Measurements from ENCODE around the gene AUTS2.

Gene AUTS2

DNA sequence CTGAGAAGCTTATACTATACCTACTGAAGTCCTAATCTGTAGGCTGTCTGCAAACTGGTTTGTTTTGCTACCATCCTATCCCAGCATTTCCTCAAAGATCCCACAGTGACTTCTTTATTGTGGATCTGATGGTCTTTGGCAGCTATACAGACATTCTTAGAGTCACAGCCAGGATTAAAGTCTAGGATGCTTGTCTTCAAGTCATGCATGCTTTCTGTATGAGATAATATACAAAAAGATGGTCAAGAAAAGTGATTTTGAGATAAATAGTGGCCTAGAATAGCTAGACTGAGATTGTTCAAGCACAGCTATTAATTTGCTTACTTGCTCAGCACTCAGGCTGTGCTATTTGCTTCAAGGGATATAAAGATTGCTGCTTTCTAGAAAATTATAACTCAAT, 454.4 kb downstream of the AUTS2 start:
- Histone ChIP-seq H3K36me3 (ENCODE audit: control insufficient read depth in 1 of 2, insufficient read depth in 2 of 2, low read length in 2 of 2) (no peaks in the 10 kb centered on the region), H3K4me3 (ENCODE audit: low read depth in 1 of 2, low read length in 2 of 2) (no peak overlapping the region), H3K9ac (ENCODE audit: low read depth in 1 of 2, low read length in 2 of 2) (no peak overlapping the region), H3K9me3 (ENCODE audit: control insufficient read depth in 1 of 2, low read length in 2 of 2) (no peaks in the 10 kb centered on the region), H3K4me1 (ENCODE audit: control insufficient read depth in 1 of 2, insufficient read depth in 2 of 2, low read length in 2 of 2) (no peaks in the 10 kb centered on the region), H3K27me3 (ENCODE audit: control insufficient read depth in 1 of 2, insufficient read depth in 2 of 2, low read length in 2 of 2) (no peaks in the 10 kb centered on the region), H3K27ac (ENCODE audit: low read depth, low read length) (no peak overlapping the region)

DNA sequence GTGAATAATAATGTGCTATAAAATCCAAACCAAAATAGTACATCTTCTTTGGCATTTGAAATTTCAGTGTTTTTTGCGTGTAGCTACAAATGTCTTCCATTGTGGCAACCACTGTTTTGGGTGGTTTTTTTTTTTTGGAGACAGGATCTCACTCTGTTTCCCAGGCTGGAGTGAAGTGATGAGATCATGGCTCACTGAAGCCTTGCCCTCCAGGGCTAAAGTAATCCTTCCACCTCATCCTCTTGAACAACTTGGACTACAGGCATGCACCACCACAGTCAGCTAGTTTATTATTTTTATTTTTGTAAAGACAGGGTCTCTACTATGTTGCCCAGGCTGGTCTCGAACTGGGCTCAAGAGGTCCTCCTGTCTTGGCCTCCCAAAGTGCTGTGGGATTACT, 455.1 kb downstream of the AUTS2 start:
- no peaks in the 10 kb centered on the region for H3K27me3 ChIP-seq (ENCODE audit: control insufficient read depth in 1 of 2, insufficient read depth in 2 of 2, low read length in 2 of 2)

GRCh38 chr7:70053989-70054388, 455.7 kb downstream of the AUTS2 start:
- Histone ChIP-seq H3K27ac (ENCODE audit: low read depth, low read length) (no peak overlapping the region), H3K4me1 (ENCODE audit: control insufficient read depth in 1 of 2, insufficient read depth in 2 of 2, low read length in 2 of 2) (no peaks in the 10 kb centered on the region), H3K27me3 (ENCODE audit: control insufficient read depth in 1 of 2, insufficient read depth in 2 of 2, low read length in 2 of 2) (no peaks in the 10 kb centered on the region), H3K36me3 (ENCODE audit: control insufficient read depth in 1 of 2, insufficient read depth in 2 of 2, low read length in 2 of 2) (no peaks in the 10 kb centered on the region), H3K9ac (ENCODE audit: low read depth in 1 of 2, low read length in 2 of 2) (no peak overlapping the region), H3K4me3 (ENCODE audit: low read depth in 1 of 2, low read length in 2 of 2) (no peak overlapping the region), H3K9me3 (ENCODE audit: control insufficient read depth in 1 of 2, low read length in 2 of 2) (no peaks in the 10 kb centered on the region)

More for the DNA sequence above, 455.1 kb downstream of the AUTS2 start:
- Histone ChIP-seq H3K36me3 (ENCODE audit: control insufficient read depth in 1 of 2, insufficient read depth in 2 of 2, low read length in 2 of 2) (no peaks in the 10 kb centered on the region), H3K4me3 (ENCODE audit: low read depth in 1 of 2, low read length in 2 of 2) (no peak overlapping the region), H3K9ac (ENCODE audit: low read depth in 1 of 2, low read length in 2 of 2) (no peak overlapping the region), H3K27ac (ENCODE audit: low read depth, low read length) (no peak overlapping the region), H3K9me3 (ENCODE audit: control insufficient read depth in 1 of 2, low read length in 2 of 2) (no peaks in the 10 kb centered on the region), H3K4me1 (ENCODE audit: control insufficient read depth in 1 of 2, insufficient read depth in 2 of 2, low read length in 2 of 2) (no peaks in the 10 kb centered on the region)

- H3K9ac ChIP-seq (ENCODE audit: low read depth in 1 of 2, low read length in 2 of 2): no peak overlapping the region
- H3K4me3 ChIP-seq (ENCODE audit: low read depth in 1 of 2, low read length in 2 of 2): no peak overlapping the region
- H3K36me3 ChIP-seq (ENCODE audit: control insufficient read depth in 1 of 2, insufficient read depth in 2 of 2, low read length in 2 of 2): no peaks in the 10 kb centered on the region
- H3K4me1 ChIP-seq (ENCODE audit: control insufficient read depth in 1 of 2, insufficient read depth in 2 of 2, low read length in 2 of 2): no peaks in the 10 kb centered on the region
- H3K9me3 ChIP-seq (ENCODE audit: control insufficient read depth in 1 of 2, low read length in 2 of 2): no peaks in the 10 kb centered on the region
- H3K27me3 ChIP-seq (ENCODE audit: control insufficient read depth in 1 of 2, insufficient read depth in 2 of 2, low read length in 2 of 2): no peaks in the 10 kb centered on the region
- no peak overlapping the region for H3K27ac ChIP-seq (ENCODE audit: low read depth, low read length)
These were observed 458.1 kb downstream of the AUTS2 start for GRCh38 chr7:70056363-70056762.

DNA sequence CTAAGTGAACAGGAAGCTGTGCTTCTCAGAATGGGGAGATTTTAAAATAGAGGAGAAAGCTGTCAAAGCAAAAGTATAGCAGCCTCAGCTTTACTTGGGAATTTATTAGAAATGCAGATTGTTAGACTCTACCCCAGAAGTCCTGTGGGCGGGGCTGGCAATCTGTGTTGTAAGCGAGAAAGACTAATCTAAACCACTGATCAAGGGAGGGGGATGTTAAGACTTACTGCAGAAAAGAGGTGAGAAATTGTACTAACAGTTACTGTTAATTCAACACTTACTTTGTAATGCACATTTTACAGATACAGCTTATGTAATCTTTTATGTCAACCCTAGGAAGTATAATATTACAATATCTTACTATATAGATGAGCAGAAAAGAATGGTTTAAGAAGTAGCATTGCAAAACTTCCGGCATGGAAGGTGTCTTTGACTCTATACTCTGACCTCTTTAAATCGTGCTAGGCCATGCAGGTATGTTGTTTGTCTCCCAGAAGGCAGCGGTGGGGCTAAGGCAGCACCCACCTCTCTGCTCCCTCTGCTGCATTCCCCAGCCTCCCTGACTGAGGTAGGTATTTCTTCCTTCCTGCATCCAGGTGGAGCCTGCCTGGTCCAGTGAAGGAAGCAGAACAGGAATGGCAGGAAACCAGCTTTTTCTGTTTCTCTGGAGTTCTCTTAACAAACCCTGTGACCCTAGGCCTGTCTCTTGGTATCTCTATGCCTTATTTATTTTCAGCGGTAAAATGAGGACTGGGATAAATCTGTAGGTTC, 462.2 kb downstream of the AUTS2 start:
- no peak overlapping the region for H3K9ac ChIP-seq (ENCODE audit: low read depth in 1 of 2, low read length in 2 of 2)
- H3K36me3 ChIP-seq (ENCODE audit: control insufficient read depth in 1 of 2, insufficient read depth in 2 of 2, low read length in 2 of 2): no peaks in the 10 kb centered on the region
- H3K4me3 ChIP-seq (ENCODE audit: low read depth in 1 of 2, low read length in 2 of 2): no peak overlapping the region
- H3K27ac ChIP-seq (ENCODE audit: low read depth, low read length): no peak overlapping the region
- no peaks in the 10 kb centered on the region for H3K4me1 ChIP-seq (ENCODE audit: control insufficient read depth in 1 of 2, insufficient read depth in 2 of 2, low read length in 2 of 2)
- no peaks in the 10 kb centered on the region for H3K27me3 ChIP-seq (ENCODE audit: control insufficient read depth in 1 of 2, insufficient read depth in 2 of 2, low read length in 2 of 2)
- H3K9me3 ChIP-seq (ENCODE audit: control insufficient read depth in 1 of 2, low read length in 2 of 2): no peaks in the 10 kb centered on the region

DNA sequence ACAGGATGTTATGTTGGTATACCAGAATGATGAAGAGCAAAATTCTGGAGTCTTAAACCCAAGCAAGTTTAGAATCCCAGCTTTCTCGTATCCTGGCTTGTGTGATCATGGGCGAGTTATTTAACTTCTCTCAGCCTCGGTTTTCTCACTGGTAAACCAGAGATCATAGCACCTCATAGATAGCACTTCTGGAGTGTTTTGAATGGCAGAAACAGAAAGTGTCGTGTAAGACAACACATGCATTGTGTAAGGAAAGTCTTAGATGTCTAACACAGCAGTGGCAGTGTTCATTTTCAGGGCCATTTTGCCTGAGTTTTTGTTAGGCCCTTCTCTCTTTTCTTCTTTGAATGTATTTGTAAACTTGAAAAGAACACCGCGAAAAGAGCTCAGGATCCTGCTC, 465.1 kb downstream of the AUTS2 start:
- Histone ChIP-seq H3K9me3 (ENCODE audit: control insufficient read depth in 1 of 2, low read length in 2 of 2) (no peaks in the 10 kb centered on the region), H3K27me3 (ENCODE audit: control insufficient read depth in 1 of 2, insufficient read depth in 2 of 2, low read length in 2 of 2) (no peaks in the 10 kb centered on the region), H3K27ac (ENCODE audit: low read depth, low read length) (no peak overlapping the region), H3K4me1 (ENCODE audit: control insufficient read depth in 1 of 2, insufficient read depth in 2 of 2, low read length in 2 of 2) (no peaks in the 10 kb centered on the region), H3K9ac (ENCODE audit: low read depth in 1 of 2, low read length in 2 of 2) (no peak overlapping the region), H3K36me3 (ENCODE audit: control insufficient read depth in 1 of 2, insufficient read depth in 2 of 2, low read length in 2 of 2) (no peaks in the 10 kb centered on the region), H3K4me3 (ENCODE audit: low read depth in 1 of 2, low read length in 2 of 2) (no peak overlapping the region)

DNA sequence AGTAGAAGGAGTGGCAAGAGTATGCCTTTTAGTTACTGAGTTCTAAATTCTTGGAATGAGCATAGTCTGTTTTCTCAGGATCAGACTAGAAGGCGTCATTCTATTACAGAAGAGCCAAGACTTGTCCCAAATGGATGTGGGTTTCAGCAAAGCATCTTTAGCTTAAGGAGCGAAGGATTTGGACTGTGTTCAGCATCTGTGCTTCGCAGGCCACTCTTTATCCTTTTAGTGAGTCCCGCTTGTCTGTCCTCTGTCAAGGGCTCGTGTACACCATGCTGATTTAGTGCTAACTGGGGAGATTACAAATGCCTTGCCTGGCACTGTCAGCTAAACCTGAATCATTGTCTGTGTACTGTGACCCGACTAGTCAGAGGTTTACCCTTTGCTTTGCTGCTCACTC, 465.7 kb downstream of the AUTS2 start:
- no peak overlapping the region for H3K9ac ChIP-seq (ENCODE audit: low read depth in 1 of 2, low read length in 2 of 2)
- no peaks in the 10 kb centered on the region for H3K36me3 ChIP-seq (ENCODE audit: control insufficient read depth in 1 of 2, insufficient read depth in 2 of 2, low read length in 2 of 2)
- no peak overlapping the region for H3K4me3 ChIP-seq (ENCODE audit: low read depth in 1 of 2, low read length in 2 of 2)
- H3K27me3 ChIP-seq (ENCODE audit: control insufficient read depth in 1 of 2, insufficient read depth in 2 of 2, low read length in 2 of 2): no peaks in the 10 kb centered on the region
- no peaks in the 10 kb centered on the region for H3K9me3 ChIP-seq (ENCODE audit: control insufficient read depth in 1 of 2, low read length in 2 of 2)
- no peak overlapping the region for H3K27ac ChIP-seq (ENCODE audit: low read depth, low read length)
- no peaks in the 10 kb centered on the region for H3K4me1 ChIP-seq (ENCODE audit: control insufficient read depth in 1 of 2, insufficient read depth in 2 of 2, low read length in 2 of 2)

GRCh38 chr7:70066844-70067243, 468.6 kb downstream of the AUTS2 start:
- Histone ChIP-seq H3K9me3 (ENCODE audit: control insufficient read depth in 1 of 2, low read length in 2 of 2) (no peaks in the 10 kb centered on the region), H3K27ac (ENCODE audit: low read depth, low read length) (no peak overlapping the region), H3K4me1 (ENCODE audit: control insufficient read depth in 1 of 2, insufficient read depth in 2 of 2, low read length in 2 of 2) (peaks cover 0 to 2% of the 10 kb centered on the region in 2 donors), H3K9ac (ENCODE audit: low read depth in 1 of 2, low read length in 2 of 2) (no peak overlapping the region), H3K27me3 (ENCODE audit: control insufficient read depth in 1 of 2, insufficient read depth in 2 of 2, low read length in 2 of 2) (no peaks in the 10 kb centered on the region), H3K36me3 (ENCODE audit: control insufficient read depth in 1 of 2, insufficient read depth in 2 of 2, low read length in 2 of 2) (no peaks in the 10 kb centered on the region), H3K4me3 (ENCODE audit: low read depth in 1 of 2, low read length in 2 of 2) (no peak overlapping the region)

- Histone ChIP-seq H3K36me3 (ENCODE audit: control insufficient read depth in 1 of 2, insufficient read depth in 2 of 2, low read length in 2 of 2) (no peaks in the 10 kb centered on the region), H3K27me3 (ENCODE audit: control insufficient read depth in 1 of 2, insufficient read depth in 2 of 2, low read length in 2 of 2) (no peaks in the 10 kb centered on the region), H3K4me1 (ENCODE audit: control insufficient read depth in 1 of 2, insufficient read depth in 2 of 2, low read length in 2 of 2) (peaks cover 0 to 4% of the 10 kb centered on the region in 2 donors), H3K27ac (ENCODE audit: low read depth, low read length) (no peak overlapping the region), H3K9me3 (ENCODE audit: control insufficient read depth in 1 of 2, low read length in 2 of 2) (no peaks in the 10 kb centered on the region), H3K4me3 (ENCODE audit: low read depth in 1 of 2, low read length in 2 of 2) (no peak overlapping the region), H3K9ac (ENCODE audit: low read depth in 1 of 2, low read length in 2 of 2) (no peak overlapping the region)
These were observed 470.3 kb downstream of the AUTS2 start for GRCh38 chr7:70068531-70068930.

DNA sequence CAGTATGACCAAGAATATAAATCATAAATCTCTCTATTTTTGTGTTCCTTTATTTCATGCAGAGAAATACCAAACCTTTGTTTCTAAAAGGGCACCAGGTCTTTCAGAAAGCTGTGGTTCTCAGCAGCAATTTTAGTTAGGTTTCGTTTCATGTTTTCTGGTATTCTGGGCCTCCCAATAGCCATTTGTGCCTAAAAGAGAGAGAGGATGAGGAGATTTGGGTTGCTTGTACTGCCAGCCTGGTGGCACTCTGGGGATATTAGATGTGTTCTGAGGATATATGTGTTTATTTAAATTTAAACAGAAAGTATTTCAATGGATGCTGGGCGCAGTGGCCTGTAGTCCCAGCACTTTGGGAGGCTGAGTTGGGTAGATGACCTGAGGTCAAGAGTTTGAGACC, 471.7 kb downstream of the AUTS2 start:
- H3K4me3 ChIP-seq (ENCODE audit: low read depth in 1 of 2, low read length in 2 of 2): no peak overlapping the region
- H3K36me3 ChIP-seq (ENCODE audit: control insufficient read depth in 1 of 2, insufficient read depth in 2 of 2, low read length in 2 of 2): no peaks in the 10 kb centered on the region
- no peak overlapping the region for H3K27ac ChIP-seq (ENCODE audit: low read depth, low read length)
- H3K9me3 ChIP-seq (ENCODE audit: control insufficient read depth in 1 of 2, low read length in 2 of 2): no peaks in the 10 kb centered on the region
- H3K27me3 ChIP-seq (ENCODE audit: control insufficient read depth in 1 of 2, insufficient read depth in 2 of 2, low read length in 2 of 2): no peaks in the 10 kb centered on the region
- no peak overlapping the region for H3K9ac ChIP-seq (ENCODE audit: low read depth in 1 of 2, low read length in 2 of 2)
- peaks cover 0 to 4% of the 10 kb centered on the region in 2 donors for H3K4me1 ChIP-seq (ENCODE audit: control insufficient read depth in 1 of 2, insufficient read depth in 2 of 2, low read length in 2 of 2)
